ENCODE results near the gene CEP112.
"Not testable (repeated sequence)": the region's sequence is repeated elsewhere in the genome, so short reads cannot be mapped to it uniquely, and the experiment has no call there.

The CEP112 gene

GRCh38 chr17:65790241-65790640 lies 401.7 kb downstream of the CEP112 start:
- no peak for TF ChIP-seq CTCF (IDR thresholded peaks at IDR 0.05; ENCODE audit: low read depth, low read length, missing control alignments)
- H3K4me3 ChIP-seq (replicated peaks; ENCODE audit: low read depth, low read length), result no peak overlapping the region
- no peak for DNase-seq (ENCODE audit: extremely low read depth, low read depth)

DNA sequence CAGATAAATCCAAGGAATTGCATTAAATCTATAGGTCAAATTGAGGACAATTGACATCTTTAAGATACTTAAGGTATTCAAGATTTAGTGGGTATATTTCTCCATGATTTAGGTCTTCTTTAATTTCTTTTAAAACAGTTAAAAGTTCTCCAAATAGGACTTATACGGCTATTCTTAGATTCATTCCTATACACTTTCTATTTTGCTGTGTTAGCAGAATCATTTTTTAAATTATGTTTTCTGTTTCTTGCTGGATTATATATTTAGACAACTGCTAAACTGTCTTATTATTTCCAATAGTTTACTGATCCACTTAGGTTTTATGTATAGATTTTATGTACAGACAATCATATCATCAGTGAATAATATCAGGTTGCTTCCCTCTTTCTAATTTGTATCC lies 404.4 kb downstream of the CEP112 start:
- no peak for DNase-seq (ENCODE audit: extremely low read depth, low read depth)
- no peak overlapping the region for H3K4me3 ChIP-seq (replicated peaks; ENCODE audit: low read depth, low read length)
- TF ChIP-seq CTCF (IDR thresholded peaks at IDR 0.05; ENCODE audit: low read depth, low read length, missing control alignments), result no peak

DNA sequence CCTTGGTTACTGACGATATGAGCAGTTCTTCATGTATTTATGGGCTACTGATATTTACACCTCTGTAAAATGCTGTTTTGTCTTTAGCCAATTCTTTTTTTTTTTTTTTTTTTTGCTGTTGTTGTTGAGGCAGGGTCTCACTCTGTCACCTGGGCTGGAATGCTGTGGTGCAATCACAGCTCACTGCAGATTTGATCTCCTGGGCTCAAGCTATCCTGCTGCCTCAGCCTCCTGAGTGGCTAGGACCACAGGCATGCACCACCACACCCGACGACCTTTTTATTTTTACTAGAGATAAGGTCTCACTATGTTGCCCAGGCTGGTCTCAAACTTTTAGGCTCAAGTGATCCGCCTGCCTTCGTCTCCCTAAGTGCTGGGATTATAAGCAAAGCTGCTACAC lies 405.5 kb downstream of the CEP112 start:
- DNase-seq (ENCODE audit: extremely low read depth, low read depth), result no peak
- TF ChIP-seq CTCF (IDR thresholded peaks at IDR 0.05; ENCODE audit: low read depth, low read length, missing control alignments), result no peak
- H3K4me3 ChIP-seq (replicated peaks; ENCODE audit: low read depth, low read length), result no peak overlapping the region

GRCh38 chr17:65785109-65785508 lies 406.8 kb downstream of the CEP112 start:
- no peak for TF ChIP-seq CTCF (IDR thresholded peaks at IDR 0.05; ENCODE audit: low read depth, low read length, missing control alignments)
- peak; percentile 83 for DNase-seq (ENCODE audit: extremely low read depth, low read depth)
- no peak overlapping the region for H3K4me3 ChIP-seq (replicated peaks; ENCODE audit: low read depth, low read length)

- H3K4me3 ChIP-seq (replicated peaks; ENCODE audit: low read depth, low read length), result no peak overlapping the region
- no peak for TF ChIP-seq CTCF (IDR thresholded peaks at IDR 0.05; ENCODE audit: low read depth, low read length, missing control alignments)
- peak; percentile 56 for DNase-seq (ENCODE audit: extremely low read depth, low read depth)
These were observed 408.0 kb downstream of the CEP112 start for GRCh38 chr17:65783845-65784334.

DNA sequence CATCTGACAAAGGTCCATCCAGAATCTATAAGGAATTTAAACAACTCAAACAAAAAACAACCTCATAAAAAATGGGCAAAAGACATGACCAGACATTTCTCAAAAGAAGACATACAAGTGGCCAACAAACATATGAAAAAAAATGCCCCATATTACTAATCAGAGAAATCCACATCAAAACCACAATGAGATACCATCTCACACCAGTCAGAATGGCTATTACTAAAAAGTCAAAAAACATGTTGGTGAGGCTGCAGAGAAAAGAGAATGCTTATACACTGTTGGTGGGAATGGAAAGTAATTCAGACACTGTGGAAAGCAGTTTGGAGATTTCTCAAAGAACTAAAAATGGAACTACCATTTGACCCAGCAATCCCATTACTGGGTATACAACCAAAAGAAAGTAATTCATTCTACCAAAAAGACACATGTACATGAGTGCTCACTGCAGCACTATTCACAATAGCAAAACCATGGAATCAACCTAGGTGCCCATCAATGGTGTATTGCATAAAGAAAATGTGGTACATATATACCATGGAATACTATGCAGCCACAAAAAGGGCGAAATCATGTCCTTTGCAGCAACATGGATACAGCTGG lies 409.7 kb downstream of the CEP112 start:
- DNase-seq (ENCODE audit: extremely low read depth, low read depth); H3K4me3 ChIP-seq (replicated peaks; ENCODE audit: low read depth, low read length): not testable (repeated sequence)

DNA sequence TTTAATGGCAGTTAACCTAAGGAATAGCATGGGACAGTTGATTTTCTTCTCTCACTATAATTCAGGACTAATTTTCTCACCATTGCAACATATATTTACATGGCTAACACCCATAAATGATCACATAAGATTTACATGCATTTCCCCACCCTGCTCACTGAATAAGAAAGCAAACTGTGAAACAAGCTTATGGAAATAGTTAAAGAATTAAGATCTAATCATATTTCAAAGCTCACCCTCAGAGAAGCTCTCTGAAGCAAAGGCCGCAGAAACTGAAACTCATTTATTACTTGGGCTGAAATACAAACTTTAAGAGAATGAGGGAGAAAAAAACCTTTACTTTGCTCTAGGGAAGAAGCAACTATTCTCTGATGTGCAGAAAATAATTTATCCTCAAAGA lies 411.8 kb downstream of the CEP112 start:
- no peak overlapping the region for H3K4me3 ChIP-seq (replicated peaks; ENCODE audit: low read depth, low read length)
- DNase-seq (ENCODE audit: extremely low read depth, low read depth), result no peak
- TF ChIP-seq CTCF (IDR thresholded peaks at IDR 0.05; ENCODE audit: low read depth, low read length, missing control alignments), result no peak
